HG03354 (cell line): ENCODE results near the gene SAMD4B.
"Not testable (repeated sequence)": the region's sequence is repeated elsewhere in the genome, so short reads cannot be mapped to it uniquely, and the experiment has no call there.

Source experiments
- ATAC-seq: cut with Tn5 transposase; IDR thresholded peaks from one replicate; pipeline ENCODE4 v1.9.1; 2021; ENCODE audit warnings: mild to moderate bottlenecking; ENCODE audit not compliant: unreplicated experiment, poor library complexity, severe bottlenecking

The SAMD4B gene

GRCh38 chr19:39341719-39342604, at the start of gene SAMD4B:
Gene SAMD4B, plus strand, starts transcription at chr19:39342421. Its CDS starts 14,473 bp downstream, at chr19:39356894.
- peak; percentile 89 for ATAC-seq

- ATAC-seq: no peak
Observed at GRCh38 chr19:39293394-39293793, 48.8 kb upstream of the SAMD4B start.

- ATAC-seq: no peak
Observed at GRCh38 chr19:39296055-39296645, 46.1 kb upstream of the SAMD4B start, which contains the start of gene IFNL1. Gene IFNL1, plus strand, starts transcription at chr19:39296407. Its CDS starts 15 bp downstream, at chr19:39296422.

GRCh38 chr19:39296906-39297305, 45.3 kb upstream of the SAMD4B start:
- ATAC-seq: no peak

GRCh38 chr19:39297931-39298634, 44.1 kb upstream of the SAMD4B start:
- no peak for ATAC-seq

GRCh38 chr19:39299404-39299803, 42.8 kb upstream of the SAMD4B start:
- ATAC-seq: no peak

- ATAC-seq: no peak
Observed at GRCh38 chr19:39299832-39300231, 42.4 kb upstream of the SAMD4B start.

GRCh38 chr19:39301021-39301420, 41.2 kb upstream of the SAMD4B start:
- no peak for ATAC-seq

- no peak for ATAC-seq
Observed at GRCh38 chr19:39301562-39301961, 40.7 kb upstream of the SAMD4B start.

GRCh38 chr19:39303373-39304184, 38.6 kb upstream of the SAMD4B start:
- ATAC-seq: no peak

- ATAC-seq: no peak
Observed at GRCh38 chr19:39304185-39304513, 38.1 kb upstream of the SAMD4B start.

GRCh38 chr19:39304701-39305571, 37.3 kb upstream of the SAMD4B start:
- no peak for ATAC-seq

- ATAC-seq: no peak
Observed at GRCh38 chr19:39306075-39306474, 36.1 kb upstream of the SAMD4B start.

GRCh38 chr19:39307046-39307821, 35.0 kb upstream of the SAMD4B start:
- no peak for ATAC-seq

- ATAC-seq: no peak
Observed at GRCh38 chr19:39307822-39308530, 34.2 kb upstream of the SAMD4B start.

GRCh38 chr19:39308531-39309304, 33.5 kb upstream of the SAMD4B start:
- no peak for ATAC-seq

GRCh38 chr19:39309305-39309670, 32.9 kb upstream of the SAMD4B start:
- not testable (repeated sequence) for ATAC-seq
